GM12878 (cell line): ENCODE measurements around the gene TMEM161A. TPM values are rescaled to one million over a fixed set of nuclear protein-coding genes. Genes with fewer than 3 reads are reported as not detected.
"Not testable (repeated sequence)": the region's sequence is repeated elsewhere in the genome, so short reads cannot be mapped to it uniquely, and the experiment has no call there.

Source experiments
- ATAC-seq: fragments of 200-7000 bp; cut with Tn5 transposase; 3 replicates; pipeline ENCODE4 v1.9.1; 2020; ENCODE audit warnings: mild to moderate bottlenecking, moderate library complexity
- BruUV-seq: library from RNA; stranded (reverse); fragments of 400-500 nt; replicated peaks from 2 replicates; lab custom pipeline; 2021; lab: Mats Ljungman, UMichigan
- CTCF ChIA-PET: fragments of 300-600 bp; sonication (Branson Sonifier 250); formaldehyde crosslinking; extraction: SDS; loops from one replicate; lab custom pipeline; 2021; ENCODE audit warnings: inconsistent platforms; lab: Yijun Ruan, JAX
- POLR2A ChIA-PET: fragments of 350-600 bp; formaldehyde crosslinking; extraction: SDS; loops from one replicate; lab custom pipeline; 2021; ENCODE audit warnings: inconsistent platforms; lab: Charles Lee
- RAD21 ChIA-PET: fragments of 300-600 bp; sonication (Branson Sonifier 250); formaldehyde crosslinking; loops from one replicate; lab custom pipeline; 2023; ENCODE audit warnings: antibody characterized with exemption; ENCODE audit not compliant: unreplicated experiment; lab: Charles Lee
- SMC1A ChIA-PET: fragments of 300-600 bp; sonication (Branson Sonifier 250); formaldehyde crosslinking; loops from one replicate; lab custom pipeline; 2023; ENCODE audit not compliant: unreplicated experiment, uncharacterized antibody; lab: Charles Lee
- DNase-seq: peaks from one replicate; pipeline ENCODE4 v3.0.0-alpha.2; 2011; ENCODE audit warnings: low read depth, low spot score
- FAIRE-seq: peaks from 3 replicates; lab custom pipeline; 2011; peaks lifted over from hg19 to GRCh38; lab: Jason Lieb, UNC
- H2AFZ ChIP-seq: 2 replicates; pipeline ENCODE4 v1.6.0; 2011; ENCODE audit warnings: low read depth, low read length, control low read depth; ENCODE audit not compliant: control insufficient read depth
- H3K27ac ChIP-seq: 2 replicates; pipeline ENCODE4 v1.5.1; 2011; ENCODE audit warnings: control low read depth; ENCODE audit not compliant: control insufficient read depth, insufficient read depth
- H3K27me3 ChIP-seq, 2 experiments: replicated peaks in 1 of 2; 2 replicates each; pipeline versions ENCODE4 v1.6.0 to v1.6.1; 2011; ENCODE audit warnings: low read length in 1 of 2; ENCODE audit not compliant: control insufficient read depth in 2 of 2, insufficient read depth in 2 of 2
- H3K36me3 ChIP-seq, 2 experiments: 2 replicates each; pipeline ENCODE4 v1.5.1; 2011; ENCODE audit warnings: low read length in 1 of 2; ENCODE audit not compliant: control insufficient read depth in 2 of 2, insufficient read depth in 2 of 2
- H3K4me1 ChIP-seq: 2 replicates; pipeline ENCODE4 v1.6.1; 2011; ENCODE audit warnings: mild to moderate bottlenecking, low read length, moderate library complexity, mixed read lengths; ENCODE audit not compliant: control insufficient read depth, insufficient read depth
- H3K4me2 ChIP-seq: 2 replicates; pipeline ENCODE4 v1.6.0; 2011; ENCODE audit warnings: control low read depth; ENCODE audit not compliant: control insufficient read depth, insufficient read depth
- H3K4me3 ChIP-seq: fragments of 200-600 bp; sonication (generic); 2 replicates; pipeline ENCODE4 v1.5.1; 2016
- H3K79me2 ChIP-seq: 2 replicates; pipeline ENCODE4 v1.6.0; 2011; ENCODE audit warnings: low read length; ENCODE audit not compliant: control insufficient read depth, insufficient read depth
- H3K9ac ChIP-seq: 2 replicates; pipeline ENCODE4 v1.8.0; 2011; ENCODE audit warnings: low read length, control low read depth, mixed read lengths; ENCODE audit not compliant: control insufficient read depth, insufficient read depth
- H3K9me3 ChIP-seq: replicated peaks from 3 replicates; pipeline ENCODE4 v1.5.1; 2011; ENCODE audit warnings: mild to moderate bottlenecking, low read length; ENCODE audit not compliant: control insufficient read depth, insufficient read depth
- H4K20me1 ChIP-seq: 2 replicates; pipeline ENCODE4 v1.6.0; 2011; ENCODE audit not compliant: control insufficient read depth, insufficient read depth
- ASH2L ChIP-seq: fragments of 300-600, 200-600 bp; sonication (generic); IDR thresholded peaks from 2 replicates; pipeline ENCODE4 v1.6.1; 2017; ENCODE audit warnings: low read depth, mild to moderate bottlenecking, borderline replicate concordance
- ATF7 ChIP-seq: fragments of 450-650 bp; IDR thresholded peaks from 2 replicates; pipeline ENCODE4 v1.6.1; 2016; ENCODE audit warnings: low read depth, mild to moderate bottlenecking
- BMI1 ChIP-seq: fragments of 450-650 bp; IDR thresholded peaks from 2 replicates; pipeline ENCODE4 v1.6.1; 2016; ENCODE audit warnings: mild to moderate bottlenecking, moderate library complexity, borderline replicate concordance
- GATAD2B ChIP-seq: fragments of 450-650 bp; conservative IDR thresholded peaks from 2 replicates; pipeline ENCODE4 v1.6.1; 2017; ENCODE audit warnings: low read depth, mild to moderate bottlenecking, moderate library complexity
- NBN ChIP-seq: fragments of 450-650 bp; IDR thresholded peaks from 2 replicates; pipeline ENCODE4 v1.6.1; 2016
- NFYA ChIP-seq: IDR thresholded peaks from 2 replicates; pipeline ENCODE4 v1.6.1; 2011; ENCODE audit warnings: low read depth, mild to moderate bottlenecking, low read length, improper control_type of control experiment, borderline replicate concordance
- NR2C1 ChIP-seq: fragments of 450-650 bp; IDR thresholded peaks from 2 replicates; pipeline ENCODE4 v1.6.1; 2017; ENCODE audit warnings: antibody characterized with exemption, mild to moderate bottlenecking, moderate library complexity
- PAX8 ChIP-seq: fragments of 450-650 bp; IDR thresholded peaks from 2 replicates; pipeline ENCODE4 v1.6.1; 2017; ENCODE audit warnings: mild to moderate bottlenecking, moderate library complexity
- SUZ12 ChIP-seq: fragments of 200-600 bp; sonication (generic); IDR thresholded peaks from one replicate; pipeline ENCODE4 v1.6.1; 2018; ENCODE audit warnings: antibody characterized with exemption, mild to moderate bottlenecking; ENCODE audit not compliant: unreplicated experiment
- WRNIP1 ChIP-seq: IDR thresholded peaks from 2 replicates; pipeline ENCODE4 v1.6.1; 2011; ENCODE audit warnings: low read depth, low read length, improper control_type of control experiment, borderline replicate concordance
- ZSCAN29 ChIP-seq: fragments of 450-650 bp; IDR thresholded peaks from 2 replicates; pipeline ENCODE4 v1.6.1; 2017; ENCODE audit warnings: mild to moderate bottlenecking, moderate library complexity
- WGBS: methylation state at CpG from one replicate; pipeline ENCODE4 v1.1.6; 2016; ENCODE audit warnings: low lambda C conversion rate; ENCODE audit not compliant: insufficient replicate concordance, insufficient coverage; ENCODE audit errors: missing lambda C conversion rate; 5-methylcytosine and 5-hydroxymethylcytosine counted together
- in situ Hi-C: fragments of 300-500 bp; cut with MboI; formaldehyde crosslinking; loops from 9 replicates; pipeline ENCODE4 v1.14.3; 2018; ENCODE audit warnings: mixed read lengths
- intact Hi-C: fragments of 100-400 bp; cut with micrococcal nuclease; formaldehyde crosslinking; loops from one replicate; pipeline ENCODE4 v1.14.2; 2022; ENCODE audit not compliant: unreplicated experiment
- polyA plus RNA-seq, 11 experiments: library from polyadenylated mRNA; depleted of rRNA in 4 of 11; unstranded in 6 of 11; stranded (reverse) in 5 of 11; fragments of >200 nt; fragmentation: Nextera tagmentation in 4 of 11; fragmentation: Illumina TruSeq in 1 of 11; extraction: Ambion mirVana in 4 of 11; extraction: Trizol in 1 of 11; gene quantifications; 1 replicate in 1 of 11; 2 replicates in 10 of 11; pipeline versions ENCODE4 v1.2.1 to v1.2.3, GENCODE V29; 2011 to 2016; ENCODE audit warnings: inconsistent platforms in 2 of 11, missing spikeins in 2 of 11, low read depth in 1 of 11
- total RNA-seq, 4 experiments: library from RNA; depleted of rRNA in 3 of 4; stranded (reverse); fragments of >200 nt in 3 of 4; fragmentation: Illumina TruSeq in 1 of 4; extraction: Trizol in 1 of 4; gene quantifications; 2 replicates each; pipeline versions ENCODE4 v1.2.1 to v1.2.3, GENCODE V29; 2013 to 2021
- TF ChIP-seq, protein P1 (sequence below): fragments of 450-650 bp; IDR thresholded peaks from 2 replicates; pipeline ENCODE4 v1.6.1; 2017; ENCODE audit warnings: low read depth, mild to moderate bottlenecking, moderate library complexity
- TF ChIP-seq, protein P2 (sequence below): fragments of 450-650 bp; IDR thresholded peaks from 2 replicates; pipeline ENCODE4 v1.6.1; 2017; ENCODE audit warnings: antibody characterized with exemption, mild to moderate bottlenecking, moderate library complexity
- TF ChIP-seq, protein P3 (sequence below): IDR thresholded peaks from 2 replicates; pipeline ENCODE4 v1.6.1; 2011; ENCODE audit warnings: mild to moderate bottlenecking, low read depth, low read length, moderate library complexity; ENCODE audit not compliant: insufficient replicate concordance

The TMEM161A gene
- total and polyA plus RNA-seq, 10 of the 15 experiments (the other 5 are each of a cell fraction or from before 2014, with no cell fraction given), result 1.1 to 37.1 (median 19.0) TPM

DNA sequence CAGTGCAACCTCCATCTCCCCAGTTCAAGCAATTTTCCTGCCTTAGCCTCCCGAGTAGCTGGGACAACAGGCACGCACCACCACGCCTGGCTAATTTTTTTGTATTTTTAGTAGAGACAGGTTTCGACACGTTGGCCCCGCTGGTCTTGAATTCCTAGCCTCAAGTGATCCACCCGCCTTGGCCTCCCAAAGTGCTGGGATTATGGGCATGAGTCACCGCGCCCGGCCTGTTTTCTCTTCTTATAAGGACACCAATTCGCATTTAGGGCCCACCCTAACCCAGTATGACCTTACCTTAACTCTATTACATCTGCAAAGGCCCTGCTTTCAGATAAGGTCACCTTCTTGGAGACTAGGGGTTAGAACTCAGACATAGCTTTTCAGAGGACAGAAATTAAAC is 35.1 kb downstream of the TMEM161A start:
- Histone ChIP-seq H3K9ac (no peak overlapping the region), H4K20me1 (no peaks in the 10 kb centered on the region), H3K27ac (no peak overlapping the region), H3K9me3 (no peaks in the 10 kb centered on the region), H2AFZ (no peak overlapping the region), H3K79me2 (no peaks in the 10 kb centered on the region), H3K27me3 (no peaks in the 10 kb centered on the region), H3K4me3 (no peak overlapping the region), H3K36me3 (peaks cover 0 to 5% of the 10 kb centered on the region in 2 experiments; a peak in 1 of 4 replicates), H3K4me1 (no peaks in the 10 kb centered on the region), H3K4me2 (no peak overlapping the region)
- intact Hi-C loops (no loop called here), in situ Hi-C loops (no loop called here)
- RAD21 ChIA-PET, result no interaction called here
- SMC1A ChIA-PET, result no interaction called here
- POLR2A ChIA-PET, result no interaction called here
- FAIRE-seq (no peak), DNase-seq (no peak), ATAC-seq (no peak)
- no TSS peak for BruUV-seq
- WGBS, result 96% methylated on average over 11 of the region's 11 CpGs
- CTCF ChIA-PET, result no interaction called here
- TF ChIP-seq BMI1 (no peak), GATAD2B (no peak), NBN (no peak), ZSCAN29 (no peak), WRNIP1 (no peak), SUZ12 (no peak), ASH2L (no peak), ATF7 (no peak), PAX8 (no peak), NR2C1 (no peak), NFYA (no peak)
- TF ChIP-seq, protein P1, sequence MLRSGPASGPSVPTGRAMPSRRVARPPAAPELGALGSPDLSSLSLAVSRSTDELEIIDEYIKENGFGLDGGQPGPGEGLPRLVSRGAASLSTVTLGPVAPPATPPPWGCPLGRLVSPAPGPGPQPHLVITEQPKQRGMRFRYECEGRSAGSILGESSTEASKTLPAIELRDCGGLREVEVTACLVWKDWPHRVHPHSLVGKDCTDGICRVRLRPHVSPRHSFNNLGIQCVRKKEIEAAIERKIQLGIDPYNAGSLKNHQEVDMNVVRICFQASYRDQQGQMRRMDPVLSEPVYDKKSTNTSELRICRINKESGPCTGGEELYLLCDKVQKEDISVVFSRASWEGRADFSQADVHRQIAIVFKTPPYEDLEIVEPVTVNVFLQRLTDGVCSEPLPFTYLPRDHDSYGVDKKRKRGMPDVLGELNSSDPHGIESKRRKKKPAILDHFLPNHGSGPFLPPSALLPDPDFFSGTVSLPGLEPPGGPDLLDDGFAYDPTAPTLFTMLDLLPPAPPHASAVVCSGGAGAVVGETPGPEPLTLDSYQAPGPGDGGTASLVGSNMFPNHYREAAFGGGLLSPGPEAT, result no peak
- TF ChIP-seq, protein P2, sequence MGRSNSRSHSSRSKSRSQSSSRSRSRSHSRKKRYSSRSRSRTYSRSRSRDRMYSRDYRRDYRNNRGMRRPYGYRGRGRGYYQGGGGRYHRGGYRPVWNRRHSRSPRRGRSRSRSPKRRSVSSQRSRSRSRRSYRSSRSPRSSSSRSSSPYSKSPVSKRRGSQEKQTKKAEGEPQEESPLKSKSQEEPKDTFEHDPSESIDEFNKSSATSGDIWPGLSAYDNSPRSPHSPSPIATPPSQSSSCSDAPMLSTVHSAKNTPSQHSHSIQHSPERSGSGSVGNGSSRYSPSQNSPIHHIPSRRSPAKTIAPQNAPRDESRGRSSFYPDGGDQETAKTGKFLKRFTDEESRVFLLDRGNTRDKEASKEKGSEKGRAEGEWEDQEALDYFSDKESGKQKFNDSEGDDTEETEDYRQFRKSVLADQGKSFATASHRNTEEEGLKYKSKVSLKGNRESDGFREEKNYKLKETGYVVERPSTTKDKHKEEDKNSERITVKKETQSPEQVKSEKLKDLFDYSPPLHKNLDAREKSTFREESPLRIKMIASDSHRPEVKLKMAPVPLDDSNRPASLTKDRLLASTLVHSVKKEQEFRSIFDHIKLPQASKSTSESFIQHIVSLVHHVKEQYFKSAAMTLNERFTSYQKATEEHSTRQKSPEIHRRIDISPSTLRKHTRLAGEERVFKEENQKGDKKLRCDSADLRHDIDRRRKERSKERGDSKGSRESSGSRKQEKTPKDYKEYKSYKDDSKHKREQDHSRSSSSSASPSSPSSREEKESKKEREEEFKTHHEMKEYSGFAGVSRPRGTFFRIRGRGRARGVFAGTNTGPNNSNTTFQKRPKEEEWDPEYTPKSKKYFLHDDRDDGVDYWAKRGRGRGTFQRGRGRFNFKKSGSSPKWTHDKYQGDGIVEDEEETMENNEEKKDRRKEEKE, result no peak
- TF ChIP-seq, protein P3, sequence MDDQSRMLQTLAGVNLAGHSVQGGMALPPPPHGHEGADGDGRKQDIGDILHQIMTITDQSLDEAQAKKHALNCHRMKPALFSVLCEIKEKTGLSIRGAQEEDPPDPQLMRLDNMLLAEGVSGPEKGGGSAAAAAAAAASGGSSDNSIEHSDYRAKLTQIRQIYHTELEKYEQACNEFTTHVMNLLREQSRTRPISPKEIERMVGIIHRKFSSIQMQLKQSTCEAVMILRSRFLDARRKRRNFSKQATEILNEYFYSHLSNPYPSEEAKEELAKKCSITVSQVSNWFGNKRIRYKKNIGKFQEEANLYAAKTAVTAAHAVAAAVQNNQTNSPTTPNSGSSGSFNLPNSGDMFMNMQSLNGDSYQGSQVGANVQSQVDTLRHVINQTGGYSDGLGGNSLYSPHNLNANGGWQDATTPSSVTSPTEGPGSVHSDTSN, result no peak

DNA sequence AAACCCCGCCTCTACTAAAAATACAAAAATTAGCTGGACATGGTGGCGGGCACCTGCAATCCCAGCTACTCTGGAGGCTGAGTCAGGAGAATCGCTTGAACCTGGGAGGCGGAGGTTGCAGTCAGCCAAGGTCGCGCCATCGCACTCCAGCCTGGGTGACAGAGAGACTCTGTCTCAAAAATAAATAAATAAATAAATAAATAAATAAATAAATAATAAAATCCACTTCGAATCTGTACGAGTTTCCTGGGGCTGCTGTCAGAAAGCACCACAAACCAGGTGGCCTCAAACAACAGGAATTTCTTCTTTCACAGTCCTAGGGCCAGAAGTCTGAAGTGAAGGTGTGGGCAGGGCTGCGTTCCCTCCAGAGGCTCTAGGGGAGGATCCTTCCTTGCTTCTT is 35.7 kb downstream of the TMEM161A start:
- DNase-seq, H3K4me1 ChIP-seq, H3K36me3 ChIP-seq, H2AFZ ChIP-seq, RAD21 ChIA-PET, H3K79me2 ChIP-seq, in situ Hi-C loops, H3K4me3 ChIP-seq, ATAC-seq, intact Hi-C loops, CTCF ChIA-PET, H4K20me1 ChIP-seq, SMC1A ChIA-PET, H3K27me3 ChIP-seq, H3K9ac ChIP-seq, H3K4me2 ChIP-seq, BruUV-seq, POLR2A ChIA-PET, FAIRE-seq, H3K9me3 ChIP-seq, H3K27ac ChIP-seq: not testable (repeated sequence)
- WGBS, result 91% methylated on average over 10 of the region's 10 CpGs
